K562 (cell line): ENCODE measurements around the gene DTL. TPM values are rescaled to one million over a fixed set of nuclear protein-coding genes. Genes with fewer than 3 reads are reported as not detected.

Experiments used
- ADNP ChIP-seq: fragments of 200-800 bp; sonication (Bioruptor generic); IDR thresholded peaks from 2 replicates; pipeline ENCODE4 v1.6.1; 2016; ENCODE audit warnings: missing genetic modification characterization, missing compliant biosample characterization
- ATF6 ChIP-seq: sonication (generic); formaldehyde crosslinking; IDR thresholded peaks from 2 replicates; pipeline ENCODE4 v1.4.0; 2020; ENCODE audit warnings: mild to moderate bottlenecking, missing genetic modification reagents
- ATF7 ChIP-seq: fragments of 450-650 bp; IDR thresholded peaks from 2 replicates; pipeline ENCODE4 v1.7.1; 2014; ENCODE audit warnings: mild to moderate bottlenecking, moderate library complexity
- C11orf30 ChIP-seq: fragments of 450-650 bp; IDR thresholded peaks from 2 replicates; pipeline ENCODE4 v1.6.1; 2016; ENCODE audit warnings: low read depth, mild to moderate bottlenecking
- EWSR1 ChIP-seq: fragments of 450-650 bp; IDR thresholded peaks from 2 replicates; pipeline ENCODE4 v1.6.1; 2018; ENCODE audit warnings: borderline replicate concordance, mild to moderate bottlenecking, low read depth, moderate library complexity; ENCODE audit not compliant: partially characterized antibody
- EZH2 ChIP-seq: IDR thresholded peaks from 2 replicates; pipeline ENCODE4 v1.6.1; 2012; ENCODE audit warnings: low read depth, mild to moderate bottlenecking, inconsistent platforms, low read length, borderline replicate concordance
- GTF2B ChIP-seq: IDR thresholded peaks from 2 replicates; pipeline ENCODE4 v1.6.1; 2011; ENCODE audit not compliant: insufficient read length; ENCODE audit errors: extremely low read depth
- ID3 ChIP-seq, 2 experiments: fragments of 250-450 bp in 1 of 2; fragments of 450-650 bp in 1 of 2; sonication (Bioruptor Pico) in 1 of 2; IDR thresholded peaks; 2 replicates each; pipeline versions ENCODE4 v1.6.1 to v1.8.0; 2016 to 2021; ENCODE audit warnings: mild to moderate bottlenecking in 2 of 2, moderate library complexity in 2 of 2, missing compliant biosample characterization in 1 of 2, missing genetic modification characterization in 1 of 2
- ILF3 ChIP-seq: fragments of 450-650 bp; IDR thresholded peaks from 2 replicates; pipeline ENCODE4 v1.6.1; 2018; ENCODE audit warnings: antibody characterized with exemption, mild to moderate bottlenecking, moderate library complexity, borderline replicate concordance
- JUND ChIP-seq, 2 experiments: IDR thresholded peaks; 2 replicates in 1 of 2; 3 replicates in 1 of 2; pipeline ENCODE4 v1.6.1; 2011; ENCODE audit warnings: borderline replicate concordance in 2 of 2, low read depth in 2 of 2, low read length in 2 of 2, improper control_type of control experiment in 1 of 2, missing biosample characterization in 1 of 2, missing genetic modification characterization in 1 of 2, missing genetic modification reagents in 1 of 2
- MECOM ChIP-seq: fragments of 250-450 bp; sonication (Bioruptor Pico); IDR thresholded peaks from 2 replicates; pipeline ENCODE4 v1.8.0; 2022; ENCODE audit warnings: inconsistent platforms
- NFYB ChIP-seq: IDR thresholded peaks from 2 replicates; pipeline ENCODE4 v1.6.1; 2011; ENCODE audit warnings: mild to moderate bottlenecking, moderate library complexity; ENCODE audit not compliant: insufficient read length; ENCODE audit errors: extremely low read depth
- PCBP2 ChIP-seq: fragments of 200-400 bp; formaldehyde crosslinking; IDR thresholded peaks from 2 replicates; pipeline ENCODE4 v1.6.1; 2018; ENCODE audit warnings: low read length, low read depth, mild to moderate bottlenecking, moderate library complexity; ENCODE audit not compliant: poor library complexity, severe bottlenecking
- PRPF4 ChIP-seq: fragments of 200-400 bp; formaldehyde crosslinking; IDR thresholded peaks from one replicate; pipeline ENCODE4 v1.6.1; 2017; ENCODE audit warnings: low read length, low read depth, mild to moderate bottlenecking; ENCODE audit not compliant: insufficient read depth, poor library complexity, severe bottlenecking
- RAD21 ChIP-seq, 2 experiments: fragments of 250-450 bp in 1 of 2; fragments of 450-650 bp in 1 of 2; sonication (Bioruptor Pico) in 1 of 2; formaldehyde crosslinking in 1 of 2; IDR thresholded peaks in 1 of 2; conservative IDR thresholded peaks in 1 of 2; 2 replicates each; pipeline versions ENCODE4 v1.4.0 to v1.8.0; 2020 to 2022; ENCODE audit warnings: mild to moderate bottlenecking in 2 of 2, moderate library complexity in 1 of 2
- RBM25 ChIP-seq: fragments of 200-400 bp; formaldehyde crosslinking; IDR thresholded peaks from 2 replicates; pipeline ENCODE4 v1.6.1; 2018; ENCODE audit warnings: low read length, low read depth, moderate library complexity; ENCODE audit not compliant: severe bottlenecking
- SP1 ChIP-seq: sonication (generic); formaldehyde crosslinking; IDR thresholded peaks from 2 replicates; pipeline ENCODE4 v1.8.1; 2022; ENCODE audit warnings: mild to moderate bottlenecking, missing genetic modification reagents
- SRSF1 ChIP-seq: fragments of 200-400 bp; formaldehyde crosslinking; IDR thresholded peaks from 2 replicates; pipeline ENCODE4 v1.6.1; 2017; ENCODE audit warnings: mild to moderate bottlenecking, low read depth, low read length, moderate library complexity
- ZFX ChIP-seq: sonication (generic); formaldehyde crosslinking; IDR thresholded peaks from 2 replicates; pipeline ENCODE4 v1.8.0; 2022; ENCODE audit warnings: mild to moderate bottlenecking, missing genetic modification reagents, moderate library complexity
- ZNF239 ChIP-seq: fragments of 250-450 bp; sonication (Bioruptor Pico); IDR thresholded peaks from 2 replicates; pipeline ENCODE4 v1.4.0; 2020; ENCODE audit warnings: mild to moderate bottlenecking
- ZNF668 ChIP-seq: fragments of 250-450 bp; sonication (Bioruptor Pico); IDR thresholded peaks from 2 replicates; pipeline ENCODE4 v1.8.0; 2022; ENCODE audit warnings: mild to moderate bottlenecking, inconsistent platforms
- ZNF780A ChIP-seq: fragments of 250-450 bp; sonication (Bioruptor Pico); IDR thresholded peaks from 2 replicates; pipeline ENCODE4 v1.5.0; 2021; ENCODE audit warnings: mild to moderate bottlenecking
- polyA plus RNA-seq, 8 experiments: library from polyadenylated mRNA; depleted of rRNA in 4 of 8; stranded (reverse) in 5 of 8; unstranded in 3 of 8; fragments of >200 nt; fragmentation: Nextera tagmentation in 2 of 8; fragmentation: Illumina TruSeq in 1 of 8; extraction: Ambion mirVana in 2 of 8; extraction: Trizol in 1 of 8; gene quantifications; 2 replicates each; pipeline versions ENCODE4 v1.2.1 to v1.2.3, GENCODE V29; 2011 to 2014; ENCODE audit warnings: inconsistent platforms in 1 of 8, missing spikeins in 1 of 8
- total RNA-seq, 7 experiments: library from RNA; depleted of rRNA in 6 of 7; stranded (reverse); fragments of >200 nt in 6 of 7; fragmentation: Illumina TruSeq in 2 of 7; extraction: Trizol in 2 of 7; gene quantifications; 2 replicates each; pipeline versions ENCODE4 v1.2.1 to v1.2.3, GENCODE V29; 2011 to 2021; ENCODE audit warnings: low replicate concordance in 1 of 7
- TF ChIP-seq, protein P1 (sequence below): sonication (generic); formaldehyde crosslinking; IDR thresholded peaks from 2 replicates; pipeline ENCODE4 v1.8.0; 2022; ENCODE audit warnings: missing genetic modification reagents, mild to moderate bottlenecking, moderate library complexity, borderline replicate concordance

The DTL gene
- total and polyA plus RNA-seq, 9 of the 15 experiments (the other 6 are each of a cell fraction or from before 2014, with no cell fraction given) = 38.3 to 81.0 (median 63.2) TPM

- TF ChIP-seq ID3 (CRISPR knock-in tag; IDR thresholded peaks at IDR 0.05) = no peak
- 0 out of 2 replicates have a peak, but pooled peaks have one; percentile 43 for TF ChIP-seq ID3 (tag; IDR thresholded peaks at IDR 0.05)
- TF ChIP-seq ATF6 (CRISPR knock-in tag) = 0 out of 2 replicates have a peak, but pooled peaks have one; percentile 74
- TF ChIP-seq ZNF668 (CRISPR knock-in tag) = no peak
- TF ChIP-seq SP1 = no peak
- TF ChIP-seq JUND (IDR thresholded peaks at IDR 0.05; ENCODE audit: borderline replicate concordance, low read depth, low read length) = no peak
- no peak for TF ChIP-seq JUND (tag; IDR thresholded peaks at IDR 0.05; ENCODE audit: borderline replicate concordance, low read depth, low read length)
- peak; percentile 75 for TF ChIP-seq RBM25
- no peak for TF ChIP-seq SRSF1
- no peak for TF ChIP-seq ZNF239 (CRISPR knock-in tag)
- TF ChIP-seq ADNP (tag) = peak; percentile 56; the same call in 1 of the 2 replicates
- no peak for TF ChIP-seq C11orf30
- TF ChIP-seq PRPF4 = no peak
- no peak for TF ChIP-seq PCBP2
- TF ChIP-seq ILF3 = no peak
- TF ChIP-seq ZFX = peak; percentile 44; the same call in 1 of the 2 replicates
- TF ChIP-seq GTF2B = no peak
- TF ChIP-seq ZNF780A (CRISPR knock-in tag) = no peak
- no peak for TF ChIP-seq NFYB
- TF ChIP-seq, protein P1, sequence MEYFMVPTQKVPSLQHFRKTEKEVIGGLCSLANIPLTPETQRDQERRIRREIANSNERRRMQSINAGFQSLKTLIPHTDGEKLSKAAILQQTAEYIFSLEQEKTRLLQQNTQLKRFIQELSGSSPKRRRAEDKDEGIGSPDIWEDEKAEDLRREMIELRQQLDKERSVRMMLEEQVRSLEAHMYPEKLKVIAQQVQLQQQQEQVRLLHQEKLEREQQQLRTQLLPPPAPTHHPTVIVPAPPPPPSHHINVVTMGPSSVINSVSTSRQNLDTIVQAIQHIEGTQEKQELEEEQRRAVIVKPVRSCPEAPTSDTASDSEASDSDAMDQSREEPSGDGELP (CRISPR knock-in tag) = no peak
- TF ChIP-seq EZH2 = no peak
- TF ChIP-seq ATF7 = no peak
- TF ChIP-seq EWSR1 = no peak
- no peak for TF ChIP-seq MECOM (CRISPR knock-in tag)
- TF ChIP-seq RAD21 (CRISPR knock-in tag; conservative IDR thresholded peaks at IDR 0.05 in 1 of 2, IDR thresholded peaks at IDR 0.05 in 1 of 2) = peak; percentile 88 to 91
These were observed 929 bp upstream of the DTL start (continued) for GRCh38 chr1:212034516-212035122.
